Retinal pigment epithelial cell (primary cell): Measurements from ENCODE around the gene SPTAN1.

Experiments
- DNase-seq: peaks from one replicate; pipeline ENCODE4 v3.0.0-alpha.2; 2010; ENCODE audit warnings: low read depth
- H3K4me3 ChIP-seq: 2 replicates; pipeline ENCODE4 v1.5.1; 2011; ENCODE audit warnings: mild to moderate bottlenecking, low read length, control low read depth, moderate library complexity
- CTCF ChIP-seq: conservative IDR thresholded peaks from 2 replicates; pipeline ENCODE4 v1.5.1; 2011; ENCODE audit warnings: low read depth, low read length, control low read depth, inconsistent platforms

SPTAN1 gene

GRCh38 chr9:128554155-128554862 lies 1.9 kb downstream of the SPTAN1 start:
- DNase-seq: peak; percentile 39
- peak overlapping the region; percentile 74 for H3K4me3 ChIP-seq
- peak; percentile 8 for TF ChIP-seq CTCF

- peak overlapping the region; percentile 74 for H3K4me3 ChIP-seq
- DNase-seq: peak; percentile 43
- no peak for TF ChIP-seq CTCF
These were observed 2.9 kb downstream of the SPTAN1 start for GRCh38 chr9:128555180-128555721.

- no peak for TF ChIP-seq CTCF
- DNase-seq: no peak
- H3K4me3 ChIP-seq: no peak overlapping the region
These were observed 3.9 kb downstream of the SPTAN1 start for GRCh38 chr9:128556276-128556675.

- DNase-seq: no peak
- TF ChIP-seq CTCF: no peak
- H3K4me3 ChIP-seq: no peak overlapping the region
These were observed 4.7 kb downstream of the SPTAN1 start for GRCh38 chr9:128556926-128557634.

- peak; percentile 89 for DNase-seq
- H3K4me3 ChIP-seq: peak overlapping the region; percentile 22
- no peak for TF ChIP-seq CTCF
These were observed 6.3 kb downstream of the SPTAN1 start for GRCh38 chr9:128558431-128559310.

- DNase-seq: no peak
- no peak overlapping the region for H3K4me3 ChIP-seq
- no peak for TF ChIP-seq CTCF
These were observed 13.2 kb downstream of the SPTAN1 start for GRCh38 chr9:128565578-128565977.
